NOMO-1 treated with dmso at 0.1 percent for 144 hours (cell line): ENCODE results near the gene RPGRIP1.
"Not testable (repeated sequence)": the region's sequence is repeated elsewhere in the genome, so short reads cannot be mapped to it uniquely, and the experiment has no call there.

Source experiments
- DNase-seq: peaks from one replicate; lab custom pipeline; 2025; ENCODE audit not compliant: unreplicated experiment; lab: John Stamatoyannopoulos, UW

RPGRIP1 gene

GRCh38 chr14:21299562-21300130 is 19.8 kb downstream of the RPGRIP1 start:
- no peak for DNase-seq

DNA sequence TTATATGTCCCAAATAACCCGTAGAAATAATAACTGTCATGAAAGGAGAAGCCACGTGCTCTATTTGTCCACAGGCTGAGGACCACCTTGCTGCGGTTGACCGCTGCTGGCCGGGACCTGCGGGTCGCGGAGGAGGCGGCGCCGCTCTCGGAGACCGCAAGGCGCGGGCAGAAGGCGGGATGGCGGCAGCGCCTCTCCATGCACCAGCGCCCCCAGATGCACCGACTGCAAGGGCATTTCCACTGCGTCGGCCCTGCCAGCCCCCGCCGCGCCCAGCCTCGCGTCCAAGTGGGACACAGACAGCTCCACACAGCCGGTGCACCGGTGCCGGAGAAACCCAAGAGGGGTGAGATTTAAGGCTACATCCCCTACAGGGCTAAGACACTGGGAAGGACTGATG is 21.0 kb downstream of the RPGRIP1 start:
- no peak for DNase-seq

GRCh38 chr14:21302013-21302835 is 22.3 kb downstream of the RPGRIP1 start:
- no peak for DNase-seq

GRCh38 chr14:21302836-21303140 is 22.9 kb downstream of the RPGRIP1 start:
- DNase-seq: not testable (repeated sequence)

- no peak for DNase-seq
These were observed 27.8 kb downstream of the RPGRIP1 start for GRCh38 chr14:21307637-21308036.

DNA sequence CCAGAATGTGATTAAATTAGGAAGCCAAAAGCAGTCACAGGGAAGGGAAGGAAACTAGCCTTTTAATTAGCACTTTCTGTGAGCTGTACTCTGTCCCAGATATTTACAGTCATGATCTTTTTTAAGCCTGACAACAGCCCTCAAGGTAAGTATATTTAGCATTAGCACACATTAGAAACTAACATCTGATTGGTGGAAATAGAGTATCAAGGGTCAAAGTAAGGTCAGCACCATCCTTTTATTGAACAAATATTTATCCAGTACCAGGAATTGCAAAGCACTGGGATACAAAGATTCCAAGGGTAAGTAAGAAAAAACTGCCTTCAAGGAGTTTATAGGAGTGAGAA is 28.2 kb downstream of the RPGRIP1 start:
- DNase-seq: no peak

DNA sequence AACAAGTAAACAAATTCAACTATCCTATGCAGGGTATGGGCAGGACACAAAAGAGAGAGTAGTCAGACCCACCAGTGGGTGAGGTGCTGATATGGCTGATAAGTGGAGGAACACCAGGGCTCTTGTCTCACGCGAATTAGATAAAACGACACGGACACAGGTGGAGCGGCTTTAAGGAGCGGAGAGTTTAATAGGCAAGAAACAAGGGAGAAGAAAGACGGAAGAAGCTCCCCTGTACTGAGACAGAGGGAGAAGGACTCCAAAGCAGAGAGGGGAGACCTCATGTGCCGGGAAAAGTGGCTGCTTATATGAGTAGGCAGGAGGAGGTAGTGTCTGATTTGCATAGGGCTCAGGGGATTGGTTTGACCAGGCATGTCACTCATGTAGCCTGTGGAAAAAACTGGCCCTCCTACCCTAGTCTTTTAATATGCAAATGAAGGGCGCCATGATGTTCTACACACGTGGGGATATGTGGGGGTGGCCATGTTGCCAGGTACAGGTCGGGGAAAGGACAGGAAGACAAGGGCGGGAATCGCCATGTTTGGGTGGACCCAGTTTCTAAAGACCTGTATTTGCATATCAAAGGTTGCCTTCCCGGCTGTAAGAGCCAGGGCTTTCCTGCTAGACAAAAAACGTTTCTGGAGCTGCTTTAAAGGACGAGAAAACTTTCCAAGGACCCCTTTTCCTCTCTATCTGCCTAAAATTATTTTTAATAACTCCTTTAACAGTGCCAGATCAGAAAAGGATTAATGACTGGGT is 28.8 kb downstream of the RPGRIP1 start:
- peak; percentile 38 for DNase-seq

DNA sequence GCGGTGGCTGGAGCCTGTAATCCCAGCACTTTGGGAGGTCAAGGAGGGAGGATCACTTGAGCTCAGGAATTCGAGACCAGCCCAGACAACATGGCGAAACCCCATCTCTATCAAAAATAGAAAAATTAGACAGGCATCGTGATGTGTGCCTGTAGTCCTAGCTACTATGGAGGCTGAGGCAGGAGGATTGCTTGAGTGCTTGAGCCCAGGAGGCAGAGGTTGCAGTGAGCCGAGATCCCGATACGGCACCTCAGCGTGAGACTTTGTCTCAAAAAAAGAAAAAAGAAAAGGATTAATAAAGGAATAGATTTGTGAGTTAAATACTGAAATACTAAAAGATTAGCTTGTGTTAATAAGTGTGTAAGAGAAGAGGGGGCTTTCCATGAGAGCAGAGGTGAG is 29.4 kb downstream of the RPGRIP1 start:
- DNase-seq: no peak

GRCh38 chr14:21309956-21310355 is 30.1 kb downstream of the RPGRIP1 start:
- no peak for DNase-seq

- no peak for DNase-seq
These were observed 31.7 kb downstream of the RPGRIP1 start for GRCh38 chr14:21311614-21312013.

DNA sequence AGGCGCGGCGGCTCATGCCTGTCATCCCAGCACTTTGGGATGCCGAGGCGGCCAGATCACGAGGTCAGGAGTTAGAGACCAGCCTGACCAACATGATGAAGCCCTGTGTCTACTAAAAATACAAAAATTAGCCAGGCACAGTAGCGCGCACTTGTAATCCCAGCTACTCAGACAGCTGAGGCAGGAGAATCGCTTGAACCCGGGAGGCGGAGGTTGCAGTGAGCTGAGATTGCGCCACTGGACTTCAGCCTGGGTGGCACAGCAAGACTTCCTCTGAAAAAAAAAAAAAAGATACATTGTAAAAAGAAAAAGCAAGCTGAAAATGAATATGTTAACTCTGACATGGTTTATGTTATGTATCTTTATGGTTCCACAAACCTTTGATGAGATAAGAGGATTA is 33.6 kb downstream of the RPGRIP1 start:
- DNase-seq: no peak

DNA sequence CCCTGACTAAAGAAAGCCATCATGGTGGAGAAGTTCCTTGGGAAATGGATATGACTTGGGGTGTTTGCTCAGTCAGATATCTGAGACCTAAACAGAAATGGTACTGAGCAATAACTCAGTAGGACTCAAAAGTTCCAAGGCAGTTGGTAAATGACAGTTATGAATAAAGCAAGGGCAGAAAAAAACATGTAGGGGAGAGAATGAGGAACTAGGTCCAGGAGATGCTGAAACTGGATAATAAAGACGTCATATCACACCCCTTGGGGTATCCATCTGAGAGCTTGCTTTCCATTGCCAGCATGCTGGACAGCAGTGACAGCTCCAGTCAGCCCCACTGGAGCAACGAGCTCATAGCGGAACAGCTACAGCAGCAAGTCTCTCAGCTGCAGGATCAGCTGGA is 37.5 kb downstream of the RPGRIP1 start:
- DNase-seq: peak; percentile 62

GRCh38 chr14:21320913-21321312 is 41.0 kb downstream of the RPGRIP1 start:
- DNase-seq: no peak

DNA sequence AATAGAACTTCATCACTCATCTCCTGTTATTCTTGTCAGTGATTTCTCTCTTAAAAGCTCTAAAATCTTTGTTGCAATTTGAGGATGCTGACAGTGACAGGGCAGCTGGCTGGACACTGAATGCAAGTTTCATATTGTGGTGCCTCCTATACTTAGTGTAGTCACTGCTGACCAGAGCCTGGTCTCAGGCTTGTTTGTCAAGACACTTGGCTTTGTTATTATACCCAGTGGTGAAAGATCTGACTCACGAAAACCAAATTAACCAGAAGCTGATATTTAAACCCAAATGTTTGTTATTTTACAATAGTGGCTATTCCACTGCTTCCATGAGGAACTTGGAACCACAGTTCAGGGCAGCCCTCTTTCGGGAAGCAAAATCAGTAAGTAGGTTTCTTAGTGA is 42.8 kb downstream of the RPGRIP1 start:
- DNase-seq: no peak

DNA sequence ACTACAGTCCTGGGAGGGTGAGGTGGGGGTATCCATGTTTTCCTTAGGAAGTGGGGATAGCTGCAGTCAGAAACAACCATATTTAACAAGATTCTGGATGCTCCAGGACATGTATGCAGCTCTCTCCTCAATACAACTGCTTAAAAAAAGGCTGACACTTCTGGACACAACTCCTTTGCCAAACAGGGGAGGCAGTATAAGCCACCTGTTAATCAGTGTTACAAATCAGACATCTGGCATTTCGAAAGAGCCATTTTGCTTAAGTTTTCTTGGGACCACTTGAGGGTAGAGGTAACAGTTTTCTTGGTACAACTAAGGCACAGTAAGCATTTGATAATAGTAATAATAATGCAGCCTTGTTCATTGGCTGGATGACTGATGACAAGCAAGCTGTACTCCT is 47.1 kb downstream of the RPGRIP1 start:
- no peak for DNase-seq
